Measurements from ENCODE around the gene ITGB8. TPM values are rescaled to one million over a fixed set of nuclear protein-coding genes. Genes with fewer than 3 reads are reported as not detected.
"Not testable (repeated sequence)": the region's sequence is repeated elsewhere in the genome, so short reads cannot be mapped to it uniquely, and the experiment has no call there.

ITGB8 gene
- total RNA-seq, 1 donor from 2014 or later = 66.5 TPM

DNA sequence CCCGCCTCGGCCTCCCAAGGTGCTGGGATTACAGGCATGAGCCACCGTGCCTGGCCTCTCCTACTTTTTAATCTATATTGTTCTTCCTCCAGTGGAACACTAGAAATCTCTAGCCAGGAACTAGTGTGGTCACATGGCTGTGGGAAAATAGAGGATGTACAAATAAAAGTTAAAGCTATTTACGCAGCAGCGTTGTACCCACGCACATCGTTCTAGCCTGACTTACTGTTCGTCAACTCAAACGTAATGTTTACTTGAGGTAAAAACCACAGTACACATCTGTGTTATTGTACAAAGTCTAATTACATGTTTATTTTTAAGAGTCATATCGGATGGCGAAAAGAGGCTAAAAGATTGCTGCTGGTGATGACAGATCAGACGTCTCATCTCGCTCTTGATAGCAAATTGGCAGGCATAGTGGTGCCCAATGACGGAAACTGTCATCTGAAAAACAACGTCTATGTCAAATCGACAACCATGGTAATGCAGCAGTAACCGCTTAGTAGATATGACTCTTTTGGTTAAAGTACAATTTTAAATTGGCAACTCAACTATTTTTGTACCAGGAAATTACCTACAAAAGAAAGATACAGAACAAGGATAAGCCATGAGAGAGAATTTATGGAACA lies 50.8 kb downstream of the ITGB8 start:
- DNase-seq (ENCODE audit: low spot score) = no peak

DNA sequence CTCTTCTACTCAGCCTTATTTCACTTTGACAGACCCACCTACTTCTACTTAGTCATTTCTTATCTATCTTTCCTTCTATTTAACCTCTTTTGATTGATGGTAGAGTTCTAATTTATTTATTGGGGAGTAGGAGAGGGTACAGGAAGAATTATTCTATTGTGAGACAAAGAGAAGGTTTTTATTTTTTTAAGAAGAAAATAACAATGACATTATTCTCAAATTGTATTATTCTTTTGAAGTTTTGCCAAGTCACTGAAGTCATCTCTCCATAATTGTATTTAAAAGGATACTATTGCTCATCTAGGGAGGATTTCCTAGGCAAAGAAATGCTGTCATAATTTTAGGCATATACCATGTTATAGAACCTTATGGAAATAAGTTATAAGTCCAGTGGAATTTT lies 52.7 kb downstream of the ITGB8 start:
- no peak for DNase-seq (ENCODE audit: low spot score)

DNA sequence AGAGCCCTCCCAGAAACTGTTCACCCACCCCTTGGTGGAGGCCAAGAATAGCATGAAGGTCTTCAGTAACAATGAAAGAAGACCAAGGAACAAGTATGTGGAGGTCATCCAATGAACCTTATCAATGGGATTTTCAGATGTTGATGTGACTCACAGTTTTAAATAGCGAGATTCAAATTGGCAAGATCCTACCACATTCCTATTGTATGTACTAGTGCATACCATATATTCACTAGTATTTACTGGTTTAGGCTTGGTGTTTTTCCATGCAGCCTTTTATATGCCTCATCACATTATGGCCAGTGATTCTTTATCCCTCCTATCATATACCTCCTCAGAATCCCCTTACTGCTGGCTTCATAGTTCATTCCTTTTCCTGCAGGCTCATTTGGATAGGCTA lies 54.4 kb downstream of the ITGB8 start:
- no peak for DNase-seq (ENCODE audit: low spot score)

DNA sequence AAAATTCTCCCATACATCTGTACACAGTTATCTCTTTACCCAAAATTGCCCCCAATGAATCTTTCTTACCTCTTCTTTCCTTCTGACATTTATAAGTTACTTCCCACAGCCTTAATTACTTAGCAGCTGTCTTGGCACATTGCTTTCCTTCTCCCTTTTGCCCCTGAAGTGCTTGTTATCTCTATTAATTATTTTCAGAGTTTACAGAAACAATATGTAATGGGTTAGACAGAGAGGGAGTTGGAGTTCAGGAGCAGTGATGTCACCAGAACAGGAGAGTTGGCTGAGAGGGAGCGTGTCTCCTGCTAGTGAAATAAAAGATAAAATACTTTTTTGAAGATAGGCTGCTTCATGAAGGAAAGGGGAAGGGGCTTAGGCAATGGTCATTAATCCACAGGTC lies 57.4 kb downstream of the ITGB8 start:
- DNase-seq (ENCODE audit: low spot score) = peak; percentile 35

DNA sequence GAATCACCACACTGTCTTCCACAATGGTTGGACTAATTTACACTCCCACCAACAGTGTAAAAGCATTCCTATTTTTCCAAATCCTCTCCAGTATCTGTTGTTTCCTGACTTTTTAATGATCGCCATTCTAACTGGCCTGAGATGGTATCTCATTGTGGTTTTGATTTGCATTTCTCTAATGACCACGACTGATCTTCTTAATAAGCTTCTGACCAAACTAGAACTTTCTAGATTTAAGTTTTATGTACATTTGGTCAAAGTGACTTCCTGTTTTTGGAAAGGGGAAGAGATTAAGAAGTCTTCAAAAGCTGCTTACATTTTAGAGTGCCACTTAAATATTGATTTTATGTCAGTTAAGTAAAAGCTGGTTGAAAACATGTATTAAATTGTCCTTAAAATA lies 58.5 kb downstream of the ITGB8 start:
- not testable (repeated sequence) for DNase-seq (ENCODE audit: low spot score)

DNA sequence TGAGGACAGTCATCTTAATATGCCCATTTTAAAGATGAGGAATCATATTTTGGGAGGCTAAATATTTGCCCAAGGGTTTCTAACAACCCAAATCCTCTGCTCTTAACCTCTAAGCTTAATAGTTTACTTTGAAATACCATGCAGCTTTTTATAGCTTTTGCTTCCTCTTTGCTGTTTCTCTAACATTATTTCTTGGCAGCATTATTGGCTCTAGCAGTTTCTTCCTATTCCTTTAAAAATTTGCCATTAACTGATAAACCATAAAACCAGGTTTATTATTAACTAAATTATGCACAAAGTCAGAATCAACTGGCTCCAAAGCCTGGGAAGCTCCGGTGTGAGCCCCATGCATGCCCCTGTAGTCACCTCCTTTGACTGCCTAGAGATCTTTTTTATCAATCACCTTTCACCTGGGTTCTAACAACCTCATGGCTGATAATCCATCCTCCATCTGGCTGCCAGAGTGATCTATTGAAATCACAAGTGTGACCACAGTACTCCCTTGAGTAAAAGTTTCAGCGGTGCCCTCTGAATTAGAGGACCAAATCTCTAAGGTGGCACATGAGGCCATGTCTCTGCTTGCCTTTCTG lies 62.4 kb downstream of the ITGB8 start:
- peak; percentile 59 for DNase-seq (ENCODE audit: low spot score)

DNA sequence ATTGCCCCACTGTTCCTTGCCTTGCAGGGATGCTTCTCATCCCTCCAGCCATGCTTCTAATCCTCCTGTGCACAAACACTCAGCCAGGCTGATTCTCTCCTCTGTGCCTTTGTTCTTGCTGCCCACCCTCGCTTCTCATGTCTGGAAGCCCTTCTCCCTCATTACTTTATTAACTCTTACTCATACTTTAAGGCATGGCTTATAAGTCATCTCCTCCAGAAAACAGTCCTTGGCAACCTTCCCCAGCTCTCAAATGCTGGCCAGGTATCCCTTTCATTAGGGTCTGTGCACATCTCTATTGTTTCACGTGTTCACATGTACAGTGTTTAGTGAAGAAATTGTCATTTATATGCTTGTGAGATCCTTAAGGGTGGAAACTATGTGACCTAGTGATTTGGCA lies 62.9 kb downstream of the ITGB8 start:
- DNase-seq (ENCODE audit: low spot score) = no peak

DNA sequence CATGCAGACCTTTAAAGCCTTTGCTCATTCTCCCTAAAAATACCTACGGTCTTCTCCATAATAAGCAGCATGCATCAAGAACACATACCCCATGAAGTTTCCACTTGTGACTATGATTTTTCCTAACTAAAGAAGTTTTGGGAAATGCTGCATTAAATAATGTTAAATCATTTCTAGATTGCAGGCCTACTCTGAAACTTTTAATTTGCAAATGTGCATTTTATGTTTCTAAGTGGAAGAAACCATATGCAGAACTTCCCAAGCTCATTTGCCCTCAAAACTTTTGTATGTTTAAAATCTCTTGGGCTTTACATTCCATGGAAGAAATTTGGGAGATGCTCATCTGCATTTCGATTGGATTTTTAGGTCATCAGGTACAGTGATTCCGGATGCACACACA lies 63.6 kb downstream of the ITGB8 start:
- DNase-seq (ENCODE audit: low spot score) = no peak

DNA sequence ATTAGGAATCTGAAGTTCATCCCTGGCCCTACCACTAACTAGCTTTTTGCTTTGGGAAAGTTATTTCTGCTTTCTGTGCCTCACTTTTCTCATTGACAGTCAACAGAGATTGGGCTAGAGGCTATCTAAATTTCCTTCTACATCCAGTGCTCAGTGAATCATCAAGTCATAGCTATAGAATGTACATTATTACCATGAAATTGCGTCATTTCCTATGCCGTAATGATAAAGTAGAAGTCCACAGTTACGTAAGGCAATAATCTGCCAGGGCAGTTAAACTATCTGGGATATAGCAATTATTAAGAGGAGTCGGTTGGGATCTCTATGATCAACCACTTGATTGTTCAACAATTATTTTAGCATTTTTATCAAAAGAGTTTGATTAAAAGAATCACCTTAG lies 64.4 kb downstream of the ITGB8 start:
- no peak for DNase-seq (ENCODE audit: low spot score)

DNA sequence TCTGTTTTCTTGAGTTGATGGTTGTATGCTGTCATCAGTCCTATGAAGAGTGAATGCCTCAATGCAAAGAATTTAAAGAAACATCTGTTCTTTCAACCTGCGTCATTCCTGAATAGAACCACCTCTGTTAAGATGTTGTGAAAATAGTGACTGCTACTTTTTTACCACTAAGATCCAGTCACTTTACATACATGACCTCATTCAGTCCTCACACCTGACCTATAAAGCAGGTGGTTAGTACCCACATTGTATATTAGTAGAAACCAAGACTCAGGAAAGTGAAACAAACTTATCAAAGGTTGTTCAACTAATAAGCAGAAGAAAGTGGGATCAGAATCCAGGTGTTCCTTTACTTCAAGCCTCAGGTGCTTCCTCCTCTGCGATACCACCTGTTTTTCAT lies 64.8 kb downstream of the ITGB8 start:
- no peak for DNase-seq (ENCODE audit: low spot score)

DNA sequence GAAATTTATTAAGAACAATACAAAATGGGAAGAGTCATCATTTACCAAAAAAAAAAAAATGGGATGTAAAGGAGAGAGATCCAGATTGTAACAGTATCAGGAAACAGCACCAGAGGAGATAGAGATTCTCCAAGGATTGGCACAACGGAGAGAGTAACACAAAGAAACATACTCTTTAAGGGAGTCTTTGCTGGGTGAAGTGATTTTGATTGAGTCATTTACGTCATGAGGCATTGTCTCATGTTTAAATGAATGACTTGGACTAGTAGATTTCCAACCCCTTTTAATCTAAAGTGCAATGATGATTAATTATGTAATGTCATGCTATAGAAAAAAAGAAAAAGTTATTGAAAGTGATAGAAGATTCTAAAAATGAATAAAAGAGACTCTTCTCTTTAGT lies 68.8 kb downstream of the ITGB8 start:
- no peak for DNase-seq (ENCODE audit: low spot score)

DNA sequence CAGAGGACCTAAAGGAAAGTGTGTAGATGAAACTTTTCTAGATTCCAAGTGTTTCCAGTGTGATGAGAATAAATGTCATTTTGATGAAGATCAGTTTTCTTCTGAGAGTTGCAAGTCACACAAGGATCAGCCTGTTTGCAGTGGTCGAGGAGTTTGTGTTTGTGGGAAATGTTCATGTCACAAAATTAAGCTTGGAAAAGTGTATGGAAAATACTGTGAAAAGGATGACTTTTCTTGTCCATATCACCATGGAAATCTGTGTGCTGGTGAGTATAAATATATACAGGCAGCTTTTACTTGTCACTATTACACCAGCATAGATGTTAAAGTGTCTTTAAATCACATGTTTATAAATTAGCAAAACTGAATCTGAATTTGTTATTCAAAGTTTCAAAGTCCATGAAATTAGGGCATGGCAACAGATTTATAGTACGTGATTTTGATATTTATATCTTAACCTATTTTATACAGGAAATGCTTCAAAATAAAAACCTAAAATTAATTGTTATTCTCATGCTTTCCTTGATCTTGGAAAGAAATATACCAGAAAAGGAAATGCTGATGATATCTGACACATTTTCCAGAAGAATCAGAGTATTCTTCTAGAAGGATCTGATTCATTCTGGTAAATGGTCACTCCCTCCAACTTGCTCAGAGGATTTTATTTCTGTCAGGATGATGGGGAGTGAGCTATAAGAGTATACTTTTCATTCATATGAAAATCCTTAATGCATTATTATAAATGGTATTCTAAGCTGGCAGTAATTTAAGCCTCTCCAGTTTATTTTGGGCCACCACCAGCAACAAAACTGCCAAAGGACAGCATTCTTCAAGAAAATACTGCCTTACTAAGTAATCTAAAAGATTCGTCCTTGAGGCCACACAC lies 71.4 kb downstream of the ITGB8 start:
- DNase-seq (ENCODE audit: low spot score) = no peak

DNA sequence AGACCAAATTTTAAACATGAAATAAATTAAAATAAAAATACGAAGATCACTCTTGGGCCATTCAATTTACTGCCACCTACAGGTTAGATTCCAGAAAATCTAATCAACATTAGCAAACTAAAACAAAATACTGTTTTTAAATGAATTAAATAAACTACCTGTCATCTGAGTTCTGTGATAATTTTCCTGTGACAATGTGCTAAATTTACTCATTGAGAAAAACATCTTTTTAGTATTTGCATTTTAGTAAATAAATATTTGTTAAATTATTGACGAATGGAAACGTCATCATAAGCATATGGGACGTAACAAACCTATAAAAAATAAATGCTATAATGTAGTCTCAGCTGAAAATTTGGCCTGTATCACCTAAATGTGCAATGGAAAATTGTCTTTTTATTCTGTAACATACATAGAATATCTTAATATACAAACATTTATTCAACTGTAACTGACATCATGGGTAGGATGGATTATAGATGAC lies 72.1 kb downstream of the ITGB8 start:
- DNase-seq (ENCODE audit: low spot score) = no peak

DNA sequence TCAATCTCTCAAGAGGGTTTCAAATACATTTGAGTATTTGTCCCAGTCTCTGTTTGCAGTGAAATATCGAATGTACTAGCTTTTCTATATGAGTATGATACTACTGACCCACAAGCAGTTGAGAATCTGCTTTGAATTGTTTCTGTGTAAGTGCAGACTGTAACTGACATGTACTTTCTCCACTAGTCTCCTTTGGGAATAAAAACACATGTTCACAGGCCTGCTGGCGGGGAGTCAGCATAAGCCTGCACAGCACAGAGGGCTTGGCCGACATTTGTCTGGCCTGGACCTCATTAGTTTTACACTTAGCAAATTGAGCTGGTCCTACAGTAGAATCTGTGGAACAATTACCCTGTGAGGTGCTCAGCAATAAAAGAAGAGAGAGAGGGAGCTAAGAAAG lies 72.6 kb downstream of the ITGB8 start:
- DNase-seq (ENCODE audit: low spot score) = no peak

DNA sequence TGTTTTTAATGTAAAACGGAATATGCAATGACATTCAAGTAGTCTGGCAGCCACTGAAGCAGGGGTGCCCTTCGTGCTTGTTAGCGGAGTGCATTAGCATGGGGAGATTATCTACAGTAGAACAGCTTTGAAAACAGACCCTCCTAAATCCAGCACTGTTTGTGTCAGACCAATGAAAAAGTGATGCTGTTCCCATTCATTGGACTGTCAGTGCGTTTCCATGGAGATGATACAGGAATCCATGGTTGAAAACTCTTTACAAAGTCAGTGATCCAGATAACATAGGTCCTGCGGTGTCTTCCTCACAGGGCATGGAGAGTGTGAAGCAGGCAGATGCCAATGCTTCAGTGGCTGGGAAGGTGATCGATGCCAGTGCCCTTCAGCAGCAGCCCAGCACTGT lies 73.6 kb downstream of the ITGB8 start:
- no peak for DNase-seq (ENCODE audit: low spot score)

DNA sequence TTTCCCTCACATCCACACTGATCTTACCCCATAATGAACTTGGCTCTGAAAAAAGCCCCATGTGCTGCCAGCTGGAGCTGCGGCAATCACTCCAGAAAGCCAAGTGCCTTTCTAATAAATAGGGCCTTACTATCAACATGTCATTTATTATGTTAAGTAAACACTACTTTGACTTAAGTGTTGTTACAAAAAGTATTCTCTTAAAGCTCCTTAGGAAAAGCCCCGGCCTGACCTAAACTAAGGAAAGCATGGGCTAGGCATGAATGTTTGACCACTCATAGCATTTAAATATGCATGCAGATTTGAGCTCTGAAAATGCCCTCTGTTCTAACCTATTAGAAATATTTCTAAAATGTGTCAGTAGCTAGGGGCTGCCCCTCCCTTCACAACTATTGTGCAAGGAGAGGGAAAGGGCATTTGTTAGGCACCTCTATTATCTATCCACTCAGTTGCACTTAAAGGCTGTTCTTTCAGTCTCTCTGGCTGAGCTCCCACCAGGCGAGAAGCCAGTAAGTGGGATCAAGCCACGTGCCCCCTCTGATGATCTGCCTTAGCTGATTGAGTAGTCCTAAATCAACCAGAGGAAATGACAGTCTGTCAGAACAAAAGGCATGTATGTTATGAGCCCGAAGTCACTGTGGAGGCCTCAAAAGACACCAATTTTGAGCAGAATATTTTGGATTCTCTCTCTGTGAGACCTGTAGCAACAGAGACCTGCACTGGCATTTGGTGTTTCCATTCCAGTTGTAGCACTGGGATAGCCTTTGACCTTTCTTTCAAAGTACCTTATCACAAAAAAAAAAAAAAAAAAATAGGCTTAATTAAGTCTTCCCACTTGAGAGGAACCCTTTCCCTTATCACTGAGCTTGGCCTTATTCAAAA lies 77.1 kb downstream of the ITGB8 start:
- DNase-seq (ENCODE audit: low spot score) = peak; percentile 73

DNA sequence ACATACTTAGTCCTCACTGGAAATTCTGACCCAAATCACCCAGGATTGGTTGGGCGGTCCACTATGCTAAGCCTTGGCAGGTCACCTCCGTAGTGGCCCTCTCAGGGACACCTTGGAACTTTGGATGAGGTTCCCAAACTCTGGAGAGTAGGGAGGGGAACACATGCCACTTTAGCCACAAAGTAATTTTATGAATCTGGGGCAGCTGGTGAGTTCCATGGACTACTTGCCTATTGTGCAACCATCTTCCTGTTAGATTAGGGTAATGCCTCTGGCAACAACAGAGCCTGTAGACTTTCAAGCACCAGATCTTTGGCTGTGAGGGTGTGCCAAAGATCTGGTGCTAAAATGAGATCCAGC lies 77.7 kb downstream of the ITGB8 start:
- no peak for DNase-seq (ENCODE audit: low spot score)

DNA sequence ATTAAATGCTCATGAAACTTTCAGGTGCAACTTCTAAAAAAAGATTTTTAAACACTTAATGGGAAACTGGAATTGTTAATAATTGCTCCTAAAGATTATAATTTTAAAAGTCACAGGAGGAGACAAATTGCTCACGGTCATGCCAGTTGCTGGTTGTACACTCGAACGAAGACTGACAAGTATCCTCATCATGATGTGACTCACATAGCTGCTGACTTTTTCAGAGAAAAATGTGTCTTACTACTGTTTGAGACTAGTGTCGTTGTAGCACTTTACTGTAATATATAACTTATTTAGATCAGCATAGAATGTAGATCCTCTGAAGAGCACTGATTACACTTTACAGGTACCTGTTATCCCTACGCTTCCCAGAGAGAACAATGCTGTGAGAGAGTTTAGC lies 79.3 kb downstream of the ITGB8 start:
- no peak for DNase-seq (ENCODE audit: low spot score)

DNA sequence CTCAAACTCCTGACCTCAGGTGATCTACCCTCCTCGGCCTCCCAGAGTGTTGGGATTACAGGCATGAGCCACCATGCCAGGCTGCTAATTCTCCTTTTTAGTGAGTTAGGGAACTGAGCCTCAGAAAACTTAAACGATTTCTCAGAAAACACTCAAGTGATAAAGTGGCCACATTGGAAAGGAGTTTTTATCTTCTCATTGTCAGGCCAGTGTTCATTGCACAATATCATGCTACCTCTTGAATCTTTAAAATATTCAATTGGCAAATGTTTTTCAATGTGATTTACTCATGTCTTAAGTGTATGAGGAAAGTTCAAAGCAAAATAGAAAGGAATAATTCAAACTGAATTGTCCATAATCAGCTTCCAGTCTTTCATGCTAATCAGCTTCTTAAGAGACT lies 80.7 kb downstream of the ITGB8 start:
- no peak for DNase-seq (ENCODE audit: low spot score)

DNA sequence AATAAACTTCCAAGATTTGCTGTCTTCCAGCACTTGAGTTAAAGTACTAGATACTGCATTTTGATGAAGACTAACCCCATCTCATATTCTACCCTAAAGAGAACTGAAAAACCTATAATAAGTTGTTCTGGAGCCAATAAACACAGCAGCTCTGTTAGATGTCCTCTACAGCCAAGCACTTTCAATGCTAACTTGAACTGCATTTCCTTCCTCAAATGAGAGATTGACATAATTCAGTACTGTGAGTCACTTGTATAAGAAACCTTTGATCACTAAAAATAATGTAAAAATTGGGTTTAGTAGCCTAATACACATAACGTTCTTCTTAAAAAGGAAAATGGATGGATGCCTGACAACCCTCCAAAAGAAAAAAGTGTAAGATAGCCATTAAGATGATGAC lies 81.3 kb downstream of the ITGB8 start:
- DNase-seq (ENCODE audit: low spot score) = no peak

DNA sequence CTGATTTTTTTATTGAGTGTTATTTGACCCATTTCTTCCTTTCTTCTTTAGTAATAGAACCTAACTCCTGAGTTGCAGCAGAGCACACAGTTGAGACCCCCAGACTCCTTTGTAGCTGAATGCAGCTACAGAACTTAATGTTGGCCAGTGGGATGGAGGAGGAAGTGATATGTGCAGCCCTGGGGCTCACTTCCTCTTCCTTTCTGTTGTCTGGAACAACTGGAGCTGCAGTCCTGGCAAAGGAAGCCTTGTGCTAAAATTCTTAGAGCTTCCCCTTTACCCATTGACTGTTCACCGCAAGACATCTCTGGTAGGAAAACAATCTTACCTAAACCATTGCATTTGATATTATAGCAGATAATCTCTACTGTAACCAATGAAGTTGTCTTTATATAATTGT lies 86.6 kb downstream of the ITGB8 start:
- no peak for DNase-seq (ENCODE audit: low spot score)
